GM12873 (cell line): Measurements from ENCODE around the gene RACGAP1.

Source experiments
- TF ChIP-seq, protein P1 (sequence below): IDR thresholded peaks from 2 replicates; pipeline ENCODE4 v1.5.1; 2012; ENCODE audit warnings: low read depth, mild to moderate bottlenecking, moderate library complexity, low read length, control low read depth; ENCODE audit not compliant: insufficient read depth; ENCODE audit errors: missing control alignments

RACGAP1 gene

DNA sequence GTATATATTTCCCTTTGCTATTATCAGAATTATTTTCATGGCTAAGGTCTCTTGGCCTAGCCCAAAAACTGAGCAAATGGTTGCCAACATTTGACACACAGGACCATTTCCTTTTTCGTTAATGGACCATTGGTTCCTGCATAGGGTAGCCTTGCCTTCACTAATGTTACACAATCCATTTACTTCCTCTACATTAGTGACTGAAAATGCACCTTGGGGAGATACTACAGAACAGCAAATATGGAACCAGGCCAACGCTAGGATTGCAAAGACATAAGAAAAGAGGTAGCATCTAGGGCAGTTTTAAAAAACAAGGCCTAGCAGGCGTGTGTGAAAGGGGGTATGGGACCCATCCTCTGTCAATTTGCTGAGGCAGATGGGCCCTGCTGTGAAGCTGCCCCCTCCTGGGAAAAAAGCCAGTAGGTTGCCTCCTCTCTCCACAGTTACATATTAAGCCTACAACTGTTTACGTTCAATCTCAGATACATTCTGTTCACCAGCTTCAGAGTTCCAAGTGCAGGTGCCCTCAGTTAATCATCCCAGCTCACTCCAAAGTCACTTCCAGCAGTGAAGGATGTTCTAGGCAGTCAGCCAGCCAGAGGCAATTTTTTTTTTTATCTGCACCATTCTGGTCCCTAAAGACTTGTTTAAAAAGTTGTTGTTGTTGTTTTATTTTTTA is 37.5 kb downstream of the RACGAP1 start:
- TF ChIP-seq, protein P1, sequence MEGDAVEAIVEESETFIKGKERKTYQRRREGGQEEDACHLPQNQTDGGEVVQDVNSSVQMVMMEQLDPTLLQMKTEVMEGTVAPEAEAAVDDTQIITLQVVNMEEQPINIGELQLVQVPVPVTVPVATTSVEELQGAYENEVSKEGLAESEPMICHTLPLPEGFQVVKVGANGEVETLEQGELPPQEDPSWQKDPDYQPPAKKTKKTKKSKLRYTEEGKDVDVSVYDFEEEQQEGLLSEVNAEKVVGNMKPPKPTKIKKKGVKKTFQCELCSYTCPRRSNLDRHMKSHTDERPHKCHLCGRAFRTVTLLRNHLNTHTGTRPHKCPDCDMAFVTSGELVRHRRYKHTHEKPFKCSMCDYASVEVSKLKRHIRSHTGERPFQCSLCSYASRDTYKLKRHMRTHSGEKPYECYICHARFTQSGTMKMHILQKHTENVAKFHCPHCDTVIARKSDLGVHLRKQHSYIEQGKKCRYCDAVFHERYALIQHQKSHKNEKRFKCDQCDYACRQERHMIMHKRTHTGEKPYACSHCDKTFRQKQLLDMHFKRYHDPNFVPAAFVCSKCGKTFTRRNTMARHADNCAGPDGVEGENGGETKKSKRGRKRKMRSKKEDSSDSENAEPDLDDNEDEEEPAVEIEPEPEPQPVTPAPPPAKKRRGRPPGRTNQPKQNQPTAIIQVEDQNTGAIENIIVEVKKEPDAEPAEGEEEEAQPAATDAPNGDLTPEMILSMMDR = no peak

GRCh38 chr12:49985981-49986380 is 39.3 kb downstream of the RACGAP1 start:
- TF ChIP-seq, protein P1 = no peak

- TF ChIP-seq, protein P1 = no peak
These were observed 40.6 kb downstream of the RACGAP1 start for GRCh38 chr12:49984476-49985359.

GRCh38 chr12:49983892-49984291 is 41.4 kb downstream of the RACGAP1 start:
- TF ChIP-seq, protein P1 = no peak

DNA sequence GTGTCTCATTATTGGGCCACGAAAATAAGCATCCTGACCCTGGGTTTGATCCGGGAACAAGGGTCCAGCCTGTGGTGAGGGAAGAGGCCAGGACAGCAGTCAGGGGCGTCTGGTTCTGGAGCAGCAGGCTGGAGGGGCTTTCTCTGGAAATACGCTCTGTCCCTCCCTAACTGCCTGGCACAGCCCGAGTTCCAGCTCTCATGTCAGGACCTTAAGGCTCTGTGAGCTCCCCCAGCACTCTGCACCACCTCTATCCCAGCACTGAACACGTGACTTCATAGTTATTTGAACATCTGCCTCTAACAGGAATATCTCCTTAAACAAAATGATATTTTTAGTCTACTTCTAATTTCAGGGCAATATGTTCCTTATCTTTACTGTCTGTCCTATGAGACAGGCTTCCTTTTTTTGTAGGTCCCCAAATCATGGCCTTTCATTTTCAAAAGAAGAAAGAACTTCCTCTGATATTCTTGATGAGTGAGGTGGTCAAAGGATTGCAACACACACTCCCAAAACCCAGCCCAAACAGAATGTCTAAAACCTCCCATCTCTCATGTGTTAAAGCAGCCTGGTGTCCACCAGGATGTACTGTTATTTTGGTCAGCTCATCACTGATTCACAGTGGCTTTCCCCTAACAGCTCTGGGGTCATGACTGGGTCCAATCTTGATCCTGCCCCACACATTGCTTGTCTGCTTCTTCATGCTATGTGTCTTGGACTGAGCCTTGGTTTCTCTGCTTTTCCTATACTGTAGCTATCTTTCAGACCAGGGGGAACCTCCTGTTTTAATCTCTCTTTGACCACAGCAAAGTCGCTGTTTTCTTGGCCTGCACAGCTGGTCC is 42.8 kb downstream of the RACGAP1 start:
- TF ChIP-seq, protein P1 = no peak

DNA sequence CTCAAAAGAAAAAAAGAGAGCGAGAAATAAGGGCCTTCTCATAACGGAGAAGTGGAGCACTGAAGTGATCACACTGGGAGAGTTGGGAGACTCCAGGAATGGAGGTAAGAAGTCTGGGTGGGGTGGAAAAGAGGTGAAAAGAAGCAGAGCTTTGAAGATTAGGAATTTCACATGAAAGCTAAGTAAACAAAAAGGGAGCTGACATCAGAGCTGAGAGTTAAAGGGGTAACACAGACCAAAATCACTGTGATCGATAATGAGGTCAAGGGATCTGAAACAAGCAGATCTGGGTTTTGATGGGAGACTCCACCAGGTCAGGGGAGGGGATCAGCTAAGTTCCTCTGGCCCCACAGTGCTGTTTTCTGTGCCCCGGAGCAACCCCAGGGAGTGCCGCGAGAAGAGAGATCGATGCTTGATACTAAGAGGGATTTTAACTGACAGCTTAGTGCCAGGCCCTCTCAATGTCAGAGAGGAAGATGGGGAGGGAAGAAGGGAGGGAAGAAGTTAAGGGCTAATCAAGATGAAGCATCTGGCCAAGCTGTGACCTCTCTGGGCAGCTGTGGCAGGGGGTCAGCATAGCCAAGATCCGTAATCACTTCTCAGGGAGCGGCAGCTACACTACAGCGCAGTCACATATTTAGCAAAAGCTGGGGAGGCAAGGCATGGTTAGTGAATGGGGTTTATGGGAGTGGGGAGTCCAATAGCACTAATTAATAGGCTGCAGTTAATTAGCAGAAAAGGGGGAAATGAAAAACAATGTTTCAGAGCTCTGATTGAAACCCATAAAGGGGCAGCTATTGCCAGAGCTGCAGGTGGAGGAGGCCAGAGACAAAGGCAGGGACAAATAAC is 44.6 kb downstream of the RACGAP1 start:
- TF ChIP-seq, protein P1 = no peak
